Mesodermal cell (in vitro differentiated cells): Measurements from ENCODE around the gene MFAP3.

ENCODE experiments used
- H3K27ac ChIP-seq: 2 replicates; pipeline ENCODE4 v1.7.0; 2013; ENCODE audit warnings: mild to moderate bottlenecking, low read depth, low read length, moderate library complexity; ENCODE audit not compliant: severe bottlenecking
- H3K36me3 ChIP-seq: 2 replicates; pipeline ENCODE4 v1.7.1; 2013; ENCODE audit warnings: mild to moderate bottlenecking, low read length, moderate library complexity; ENCODE audit not compliant: control insufficient read depth, insufficient read depth
- H3K4me1 ChIP-seq: one replicate; pipeline ENCODE4 v1.7.1; 2013; ENCODE audit warnings: mild to moderate bottlenecking, low read length; ENCODE audit not compliant: insufficient read depth, control insufficient read depth, poor library complexity, severe bottlenecking
- H3K4me3 ChIP-seq: 2 replicates; pipeline ENCODE4 v1.7.0; 2013; ENCODE audit warnings: low read length, control low read depth, mild to moderate bottlenecking; ENCODE audit not compliant: insufficient read depth, poor library complexity, severe bottlenecking; ENCODE audit errors: extremely low read depth
- H3K9me3 ChIP-seq: 2 replicates; pipeline ENCODE4 v1.7.1; 2013; ENCODE audit warnings: mild to moderate bottlenecking, low read length, moderate library complexity; ENCODE audit not compliant: control insufficient read depth
- WGBS, 2 experiments: methylation state at CpG; one replicate each; pipeline ENCODE4 v1.1.5; 2013; ENCODE audit warnings: missing lambda C conversion rate in 2 of 2; ENCODE audit not compliant: insufficient coverage in 2 of 2; 5-methylcytosine and 5-hydroxymethylcytosine counted together

The MFAP3 gene

GRCh38 chr5:154072414-154073171, 33.8 kb downstream of the MFAP3 start:
- 26 to 50% methylated on average over 6 to 11 of the region's 18 CpGs for WGBS, 2 experiments
- no peak overlapping the region for H3K4me3 ChIP-seq
- H3K9me3 ChIP-seq: no peaks in the 10 kb centered on the region
- no peaks in the 10 kb centered on the region for H3K4me1 ChIP-seq
- H3K36me3 ChIP-seq: no peaks in the 10 kb centered on the region
- no peak overlapping the region for H3K27ac ChIP-seq

- WGBS, 2 experiments: 85 to 89% methylated on average over 5 of the region's 5 CpGs
- H3K4me3 ChIP-seq: no peak overlapping the region
Observed at GRCh38 chr5:154076240-154076922, 37.6 kb downstream of the MFAP3 start.

GRCh38 chr5:154077696-154078095, 38.9 kb downstream of the MFAP3 start:
- H3K9me3 ChIP-seq: no peaks in the 10 kb centered on the region
- 91% methylated on average over 1 of the region's 1 CpG; no CpG with 5 or more reads in 1 of the 2 experiments for WGBS, 2 experiments
- H3K27ac ChIP-seq: no peak overlapping the region
- H3K4me3 ChIP-seq: no peak overlapping the region
- no peaks in the 10 kb centered on the region for H3K4me1 ChIP-seq
- H3K36me3 ChIP-seq: no peaks in the 10 kb centered on the region

More at GRCh38 chr5:154076240-154076922, 37.6 kb downstream of the MFAP3 start:
- Histone ChIP-seq H3K9me3 (no peaks in the 10 kb centered on the region), H3K27ac (no peak overlapping the region), H3K36me3 (no peaks in the 10 kb centered on the region), H3K4me1 (no peaks in the 10 kb centered on the region)

GRCh38 chr5:154078272-154078671, 39.5 kb downstream of the MFAP3 start:
- Histone ChIP-seq H3K27ac (no peak overlapping the region), H3K36me3 (no peaks in the 10 kb centered on the region), H3K4me1 (no peaks in the 10 kb centered on the region), H3K4me3 (no peak overlapping the region), H3K9me3 (no peaks in the 10 kb centered on the region)
- WGBS, 2 experiments: no CpG with 5 or more reads among the region's 1 CpG

GRCh38 chr5:154081246-154081645, 42.5 kb downstream of the MFAP3 start:
- H3K27ac ChIP-seq: no peak overlapping the region
- H3K9me3 ChIP-seq: no peaks in the 10 kb centered on the region
- peaks cover 5% of the 10 kb centered on the region for H3K4me1 ChIP-seq
- H3K4me3 ChIP-seq: no peak overlapping the region
- no peaks in the 10 kb centered on the region for H3K36me3 ChIP-seq
- 100% methylated on average over 1 of the region's 2 CpGs for WGBS, 2 experiments

- 82 to 86% methylated on average over 4 of the region's 5 CpGs for WGBS, 2 experiments
Observed at GRCh38 chr5:154084062-154084639, 45.4 kb downstream of the MFAP3 start.

GRCh38 chr5:154086146-154086545, 47.4 kb downstream of the MFAP3 start:
- no peak overlapping the region for H3K27ac ChIP-seq
- no peak overlapping the region for H3K4me3 ChIP-seq
- 17 to 31% methylated on average over 2 of the region's 3 CpGs for WGBS, 2 experiments
- no peaks in the 10 kb centered on the region for H3K36me3 ChIP-seq
- no peaks in the 10 kb centered on the region for H3K9me3 ChIP-seq
- H3K4me1 ChIP-seq: peaks cover 20% of the 10 kb centered on the region

More at GRCh38 chr5:154084062-154084639, 45.4 kb downstream of the MFAP3 start:
- peaks cover 20% of the 10 kb centered on the region for H3K4me1 ChIP-seq
- H3K36me3 ChIP-seq: no peaks in the 10 kb centered on the region
- no peaks in the 10 kb centered on the region for H3K9me3 ChIP-seq
- no peak overlapping the region for H3K27ac ChIP-seq
- H3K4me3 ChIP-seq: no peak overlapping the region

GRCh38 chr5:154086641-154087040, 47.9 kb downstream of the MFAP3 start:
- no peaks in the 10 kb centered on the region for H3K9me3 ChIP-seq
- H3K4me3 ChIP-seq: no peak overlapping the region
- peaks cover 21% of the 10 kb centered on the region for H3K4me1 ChIP-seq
- H3K36me3 ChIP-seq: no peaks in the 10 kb centered on the region
- no peak overlapping the region for H3K27ac ChIP-seq
- 98 to 100% methylated on average over 1 to 4 of the region's 4 CpGs for WGBS, 2 experiments

- Histone ChIP-seq H3K36me3 (no peaks in the 10 kb centered on the region), H3K4me3 (no peak overlapping the region), H3K9me3 (no peaks in the 10 kb centered on the region), H3K4me1 (peaks cover 27% of the 10 kb centered on the region), H3K27ac (no peak overlapping the region)
- 33% methylated on average over 1 of the region's 2 CpGs for WGBS, 2 experiments
Observed at GRCh38 chr5:154087260-154087659, 48.5 kb downstream of the MFAP3 start.

- 93 to 94% methylated on average over 5 of the region's 5 CpGs for WGBS, 2 experiments
- no peak overlapping the region for H3K4me3 ChIP-seq
- H3K9me3 ChIP-seq: no peaks in the 10 kb centered on the region
- no peaks in the 10 kb centered on the region for H3K36me3 ChIP-seq
- H3K4me1 ChIP-seq: peaks cover 31% of the 10 kb centered on the region
- no peak overlapping the region for H3K27ac ChIP-seq
Observed at GRCh38 chr5:154088801-154089200, 50.0 kb downstream of the MFAP3 start.
